WTC11 (cell line): ENCODE measurements around the gene ANTKMT. TPM values are rescaled to one million over a fixed set of nuclear protein-coding genes. Genes with fewer than 3 reads are reported as not detected.

Source experiments
- ATAC-seq: fragments of 200-7000 bp; cut with Tn5 transposase; 2 replicates; pipeline ENCODE4 v1.10.0; 2021; ENCODE audit warnings: mild to moderate bottlenecking, moderate library complexity
- CTCF ChIA-PET: fragments of 300-600 bp; sonication (Branson Sonifier 250); formaldehyde crosslinking; loops from one replicate; lab custom pipeline; 2021; ENCODE audit warnings: antibody characterized with exemption; lab: Charles Lee
- POLR2A ChIA-PET: fragments of 350-600 bp; sonication (Branson Sonifier 250); formaldehyde crosslinking; loops from one replicate; lab custom pipeline; 2021; ENCODE audit warnings: antibody characterized with exemption; lab: Charles Lee
- DNase-seq: peaks from one replicate; pipeline ENCODE4 v3.0.0; 2021; ENCODE audit warnings: low spot score
- H3K27ac Mint-ChIP-seq: 2 replicates; pipeline ENCODE4 v1.8.0; 2021; ENCODE audit warnings: mixed read lengths
- H3K27me3 Mint-ChIP-seq: 2 replicates; pipeline ENCODE4 v1.8.0; 2021; ENCODE audit warnings: low read depth, mild to moderate bottlenecking, moderate library complexity, mixed read lengths
- H3K36me3 Mint-ChIP-seq: 2 replicates; pipeline ENCODE4 v1.8.0; 2021; ENCODE audit warnings: mixed read lengths
- H3K4me1 Mint-ChIP-seq: 2 replicates; pipeline ENCODE4 v1.8.0; 2022; ENCODE audit warnings: mixed read lengths
- H3K4me3 Mint-ChIP-seq: 2 replicates; pipeline ENCODE4 v1.8.0; 2021; ENCODE audit warnings: mild to moderate bottlenecking, moderate library complexity, mixed read lengths
- H3K9me3 Mint-ChIP-seq: 2 replicates; pipeline ENCODE4 v1.8.0; 2021; ENCODE audit warnings: mixed read lengths
- AFF4 ChIP-seq: sonication (generic); formaldehyde crosslinking; IDR thresholded peaks from 2 replicates; pipeline ENCODE4 v1.8.1; 2023; ENCODE audit warnings: mild to moderate bottlenecking, missing genetic modification reagents, borderline replicate concordance
- ATF6 ChIP-seq: sonication (generic); formaldehyde crosslinking; IDR thresholded peaks from 2 replicates; pipeline ENCODE4 v1.8.1; 2023; ENCODE audit warnings: mild to moderate bottlenecking, missing genetic modification reagents
- CREM ChIP-seq: sonication (generic); formaldehyde crosslinking; IDR thresholded peaks from 2 replicates; pipeline ENCODE4 v1.8.1; 2022; ENCODE audit warnings: mild to moderate bottlenecking, missing genetic modification reagents, moderate library complexity
- CTCF ChIP-seq: fragments of 200-600 bp; IDR thresholded peaks from 2 replicates; pipeline ENCODE4 v1.8.0; 2022; ENCODE audit warnings: antibody characterized with exemption
- ESRRA ChIP-seq: sonication (generic); formaldehyde crosslinking; IDR thresholded peaks from 2 replicates; pipeline ENCODE4 v1.8.1; 2022; ENCODE audit warnings: mild to moderate bottlenecking, missing genetic modification reagents, borderline replicate concordance
- FOXJ3 ChIP-seq: sonication (generic); formaldehyde crosslinking; IDR thresholded peaks from 2 replicates; pipeline ENCODE4 v1.9.0; 2021; ENCODE audit warnings: missing genetic modification reagents, mild to moderate bottlenecking, borderline replicate concordance
- GABPB1 ChIP-seq: sonication (generic); formaldehyde crosslinking; IDR thresholded peaks from 2 replicates; pipeline ENCODE4 v1.8.1; 2023; ENCODE audit warnings: mild to moderate bottlenecking, missing genetic modification reagents
- GTF2I ChIP-seq: fragments of 250-450 bp; sonication (Bioruptor Pico); conservative IDR thresholded peaks from 2 replicates; pipeline ENCODE4 v1.4.0; 2021; ENCODE audit warnings: mild to moderate bottlenecking
- IRF2 ChIP-seq: sonication (generic); formaldehyde crosslinking; IDR thresholded peaks from 2 replicates; pipeline ENCODE4 v1.8.0; 2022; ENCODE audit warnings: low read depth, missing genetic modification reagents, borderline replicate concordance
- JUN ChIP-seq: sonication (generic); formaldehyde crosslinking; IDR thresholded peaks from 2 replicates; pipeline ENCODE4 v1.8.0; 2023; ENCODE audit warnings: mild to moderate bottlenecking, missing genetic modification reagents
- KAT7 ChIP-seq: sonication (generic); formaldehyde crosslinking; IDR thresholded peaks from 2 replicates; pipeline ENCODE4 v1.8.1; 2023; ENCODE audit warnings: missing genetic modification reagents, mild to moderate bottlenecking, borderline replicate concordance
- NFYB ChIP-seq: sonication (generic); formaldehyde crosslinking; conservative IDR thresholded peaks from 2 replicates; pipeline ENCODE4 v1.8.0; 2022; ENCODE audit warnings: low read depth, missing genetic modification reagents
- OVOL2 ChIP-seq: fragments of 250-450 bp; sonication (Bioruptor Pico); IDR thresholded peaks from 2 replicates; pipeline ENCODE4 v1.9.0; 2021; ENCODE audit warnings: mild to moderate bottlenecking, borderline replicate concordance
- RELA ChIP-seq: sonication (generic); formaldehyde crosslinking; IDR thresholded peaks from 2 replicates; pipeline ENCODE4 v1.8.1; 2022; ENCODE audit warnings: missing genetic modification reagents, mild to moderate bottlenecking, borderline replicate concordance
- SMAD4 ChIP-seq: sonication (generic); formaldehyde crosslinking; IDR thresholded peaks from 2 replicates; pipeline ENCODE4 v1.8.0; 2022; ENCODE audit warnings: mild to moderate bottlenecking, missing genetic modification reagents
- TCF7 ChIP-seq: sonication (generic); formaldehyde crosslinking; IDR thresholded peaks from 2 replicates; pipeline ENCODE4 v1.8.0; 2022; ENCODE audit warnings: mild to moderate bottlenecking, low read depth, missing genetic modification reagents, moderate library complexity
- TEAD4 ChIP-seq: sonication (generic); formaldehyde crosslinking; IDR thresholded peaks from 2 replicates; pipeline ENCODE4 v1.8.0; 2022; ENCODE audit warnings: mild to moderate bottlenecking, missing genetic modification reagents
- ZNF232 ChIP-seq: sonication (generic); formaldehyde crosslinking; IDR thresholded peaks from 2 replicates; pipeline ENCODE4 v1.8.0; 2022; ENCODE audit warnings: mild to moderate bottlenecking, missing genetic modification reagents
- total RNA-seq: library from RNA; stranded (reverse); gene quantifications from 3 replicates; pipeline ENCODE4 v1.2.3, GENCODE V29; 2021
- TF ChIP-seq, protein P1 (sequence below): fragments of 250-450 bp; sonication (Bioruptor Pico); IDR thresholded peaks from 2 replicates; pipeline ENCODE4 v1.9.0; 2021; ENCODE audit warnings: moderate library complexity, mild to moderate bottlenecking, inconsistent platforms, borderline replicate concordance
- TF ChIP-seq, protein P2 (sequence below): sonication (generic); formaldehyde crosslinking; IDR thresholded peaks from 2 replicates; pipeline ENCODE4 v1.8.0; 2023; ENCODE audit warnings: missing genetic modification reagents
- TF ChIP-seq, protein P3 (sequence below): sonication (generic); formaldehyde crosslinking; IDR thresholded peaks from 2 replicates; pipeline ENCODE4 v1.8.0; 2022; ENCODE audit warnings: mild to moderate bottlenecking, missing genetic modification reagents
- TF ChIP-seq, protein P4 (sequence below): sonication (generic); formaldehyde crosslinking; conservative IDR thresholded peaks from 2 replicates; pipeline ENCODE4 v1.8.1; 2022; ENCODE audit warnings: mild to moderate bottlenecking, missing genetic modification reagents

ANTKMT gene
- total RNA-seq, 1 experiment from 2014 or later = 40.6 TPM

- peak; percentile 74 for DNase-seq
- no peak for ATAC-seq
- ChIA-PET POLR2A (no interaction called here), CTCF (interaction anchor here (0.5 to 3.1 kb wide), 5 partner anchors 9 to 1239 kb away, joined by 3 to 21 read pairs (median 3); partner anchors contain the start of gene RHOT2)
- Mint-ChIP-seq H3K9me3 (no peaks in the 10 kb centered on the region), H3K36me3 (peaks cover 20% of the 10 kb centered on the region), H3K4me1 (peaks cover 27% of the 10 kb centered on the region), H3K27me3 (no peaks in the 10 kb centered on the region), H3K4me3 (no peak overlapping the region), H3K27ac (no peak overlapping the region)
- TF ChIP-seq, protein P1, sequence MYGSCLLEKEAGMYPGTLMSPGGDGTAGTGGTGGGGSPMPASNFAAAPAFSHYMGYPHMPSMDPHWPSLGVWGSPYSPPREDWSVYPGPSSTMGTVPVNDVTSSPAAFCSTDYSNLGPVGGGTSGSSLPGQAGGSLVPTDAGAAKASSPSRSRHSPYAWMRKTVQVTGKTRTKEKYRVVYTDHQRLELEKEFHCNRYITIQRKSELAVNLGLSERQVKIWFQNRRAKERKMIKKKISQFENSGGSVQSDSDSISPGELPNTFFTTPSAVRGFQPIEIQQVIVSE = no peak
- TF ChIP-seq RELA (CRISPR knock-in tag) (peak; percentile 32; the same call in 1 of the 2 replicates), OVOL2 (no peak), SMAD4 (no peak)
Observed at GRCh38 chr16:677316-678190, 43.4 kb upstream of the ANTKMT start.

GRCh38 chr16:678209-678857, 42.6 kb upstream of the ANTKMT start:
- Mint-ChIP-seq H3K4me3 (no peak overlapping the region), H3K4me1 (peaks cover 31% of the 10 kb centered on the region), H3K27me3 (no peaks in the 10 kb centered on the region), H3K9me3 (no peaks in the 10 kb centered on the region), H3K36me3 (peaks cover 20% of the 10 kb centered on the region), H3K27ac (no peak overlapping the region)
- ATAC-seq (no peak), DNase-seq (no peak)
- ChIA-PET CTCF (interaction anchor here (0.8 to 3.1 kb wide), 11 partner anchors 10 to 99 kb away, joined by 3 to 21 read pairs (median 4); partner anchors contain the start of genes RHOT2 and WDR24), POLR2A (interaction anchor here (1.2 kb wide), 1 partner anchor 12 kb away, joined by 4 read pairs; the partner anchor contains the start of gene WDR24)
- TF ChIP-seq ESRRA (CRISPR knock-in tag) = no peak
- TF ChIP-seq TCF7 (CRISPR knock-in tag) = no peak
- no peak for TF ChIP-seq AFF4 (CRISPR knock-in tag)
- TF ChIP-seq GABPB1 (CRISPR knock-in tag) = no peak
- TF ChIP-seq GTF2I (CRISPR knock-in tag) = no peak
- no peak for TF ChIP-seq FOXJ3 (CRISPR knock-in tag)
- no peak for TF ChIP-seq KAT7 (CRISPR knock-in tag)
- TF ChIP-seq CTCF = no peak
- no peak for TF ChIP-seq CREM (CRISPR knock-in tag)
- TF ChIP-seq ZNF232 (CRISPR knock-in tag) = no peak
- TF ChIP-seq TEAD4 (CRISPR knock-in tag) = no peak
- TF ChIP-seq IRF2 (CRISPR knock-in tag) = no peak
- no peak for TF ChIP-seq JUN (CRISPR knock-in tag)
- TF ChIP-seq, protein P2, sequence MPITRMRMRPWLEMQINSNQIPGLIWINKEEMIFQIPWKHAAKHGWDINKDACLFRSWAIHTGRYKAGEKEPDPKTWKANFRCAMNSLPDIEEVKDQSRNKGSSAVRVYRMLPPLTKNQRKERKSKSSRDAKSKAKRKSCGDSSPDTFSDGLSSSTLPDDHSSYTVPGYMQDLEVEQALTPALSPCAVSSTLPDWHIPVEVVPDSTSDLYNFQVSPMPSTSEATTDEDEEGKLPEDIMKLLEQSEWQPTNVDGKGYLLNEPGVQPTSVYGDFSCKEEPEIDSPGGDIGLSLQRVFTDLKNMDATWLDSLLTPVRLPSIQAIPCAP (CRISPR knock-in tag) = no peak
- TF ChIP-seq NFYB (CRISPR knock-in tag) = no peak
- TF ChIP-seq, protein P3, sequence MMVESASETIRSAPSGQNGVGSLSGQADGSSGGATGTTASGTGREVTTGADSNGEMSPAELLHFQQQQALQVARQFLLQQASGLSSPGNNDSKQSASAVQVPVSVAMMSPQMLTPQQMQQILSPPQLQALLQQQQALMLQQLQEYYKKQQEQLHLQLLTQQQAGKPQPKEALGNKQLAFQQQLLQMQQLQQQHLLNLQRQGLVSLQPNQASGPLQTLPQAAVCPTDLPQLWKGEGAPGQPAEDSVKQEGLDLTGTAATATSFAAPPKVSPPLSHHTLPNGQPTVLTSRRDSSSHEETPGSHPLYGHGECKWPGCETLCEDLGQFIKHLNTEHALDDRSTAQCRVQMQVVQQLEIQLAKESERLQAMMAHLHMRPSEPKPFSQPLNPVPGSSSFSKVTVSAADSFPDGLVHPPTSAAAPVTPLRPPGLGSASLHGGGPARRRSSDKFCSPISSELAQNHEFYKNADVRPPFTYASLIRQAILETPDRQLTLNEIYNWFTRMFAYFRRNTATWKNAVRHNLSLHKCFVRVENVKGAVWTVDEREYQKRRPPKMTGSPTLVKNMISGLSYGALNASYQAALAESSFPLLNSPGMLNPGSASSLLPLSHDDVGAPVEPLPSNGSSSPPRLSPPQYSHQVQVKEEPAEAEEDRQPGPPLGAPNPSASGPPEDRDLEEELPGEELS = no peak
- TF ChIP-seq, protein P4, sequence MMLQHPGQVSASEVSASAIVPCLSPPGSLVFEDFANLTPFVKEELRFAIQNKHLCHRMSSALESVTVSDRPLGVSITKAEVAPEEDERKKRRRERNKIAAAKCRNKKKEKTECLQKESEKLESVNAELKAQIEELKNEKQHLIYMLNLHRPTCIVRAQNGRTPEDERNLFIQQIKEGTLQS (CRISPR knock-in tag) = no peak
- TF ChIP-seq ATF6 = no peak
